ENCODE data around the gene VPS33B. TPM values are rescaled to one million over a fixed set of nuclear protein-coding genes. Genes with fewer than 3 reads are reported as not detected.
"Not testable (repeated sequence)": the region's sequence is repeated elsewhere in the genome, so short reads cannot be mapped to it uniquely, and the experiment has no call there.

The VPS33B gene
- total RNA-seq (2014; rRNA removed; shearing (Covaris generic)) = 11.3 and 17.0 TPM in 2 replicates

- peak; percentile 88 for DNase-seq (ENCODE audit: low read depth)
Observed at GRCh38 chr15:91022075-91022831, at the start of gene VPS33B. Gene VPS33B, minus strand, starts transcription at chr15:91022594. Its CDS starts 345 bp downstream, at chr15:91022249.

- DNase-seq (ENCODE audit: low read depth) = no peak
Observed at GRCh38 chr15:91072161-91072560, 49.8 kb upstream of the VPS33B start.

GRCh38 chr15:91070872-91071271 lies 48.5 kb upstream of the VPS33B start:
- DNase-seq (ENCODE audit: low read depth) = no peak

GRCh38 chr15:91068966-91069365 lies 46.6 kb upstream of the VPS33B start:
- no peak for DNase-seq (ENCODE audit: low read depth)

- DNase-seq (ENCODE audit: low read depth) = no peak
Observed at GRCh38 chr15:91068436-91068835, 46.0 kb upstream of the VPS33B start.

GRCh38 chr15:91067036-91067435 lies 44.6 kb upstream of the VPS33B start:
- peak; percentile 18 for DNase-seq (ENCODE audit: low read depth)

GRCh38 chr15:91065505-91065904 lies 43.1 kb upstream of the VPS33B start:
- DNase-seq (ENCODE audit: low read depth) = no peak

GRCh38 chr15:91061997-91062396 lies 39.6 kb upstream of the VPS33B start:
- DNase-seq (ENCODE audit: low read depth) = no peak

- no peak for DNase-seq (ENCODE audit: low read depth)
Observed at GRCh38 chr15:91061230-91061629, 38.8 kb upstream of the VPS33B start.

- peak; percentile 75 for DNase-seq (ENCODE audit: low read depth)
Observed at GRCh38 chr15:91055548-91056331, 33.3 kb upstream of the VPS33B start.

- no peak for DNase-seq (ENCODE audit: low read depth)
Observed at GRCh38 chr15:91054816-91055215, 32.4 kb upstream of the VPS33B start.

- no peak for DNase-seq (ENCODE audit: low read depth)
Observed at GRCh38 chr15:91051248-91051647, 28.9 kb upstream of the VPS33B start.

GRCh38 chr15:91050128-91050455 lies 27.7 kb upstream of the VPS33B start:
- no peak for DNase-seq (ENCODE audit: low read depth)

GRCh38 chr15:91049378-91050127 lies 27.2 kb upstream of the VPS33B start:
- DNase-seq (ENCODE audit: low read depth) = peak; percentile 61

GRCh38 chr15:91047545-91048199 lies 25.3 kb upstream of the VPS33B start:
- DNase-seq (ENCODE audit: low read depth) = no peak

- DNase-seq (ENCODE audit: low read depth) = not testable (repeated sequence)
Observed at GRCh38 chr15:91046056-91046455, 23.7 kb upstream of the VPS33B start.

GRCh38 chr15:91045065-91045464 lies 22.7 kb upstream of the VPS33B start:
- DNase-seq (ENCODE audit: low read depth) = no peak

GRCh38 chr15:91043202-91043874 lies 20.9 kb upstream of the VPS33B start:
- DNase-seq (ENCODE audit: low read depth) = no peak

GRCh38 chr15:91040856-91041255 lies 18.5 kb upstream of the VPS33B start:
- peak; percentile 41 for DNase-seq (ENCODE audit: low read depth)

GRCh38 chr15:91039996-91040395 lies 17.6 kb upstream of the VPS33B start:
- no peak for DNase-seq (ENCODE audit: low read depth)

Data from Daoy (cell line).